Liver (tissue), 9 donors: ENCODE data around the gene NDUFA12. TPM values are rescaled to one million over a fixed set of nuclear protein-coding genes. Genes with fewer than 3 reads are reported as not detected.

Experiments
- DNase-seq: peaks from one replicate; pipeline ENCODE4 v3.0.0-alpha.2; 2017; ENCODE audit warnings: low spot score
- H3K27ac ChIP-seq, 2 donors: one replicate each; pipeline ENCODE4 v1.7.0; 2013; ENCODE audit warnings: inconsistent platforms in 2 of 2, low read length in 2 of 2, control low read depth in 1 of 2, low read depth in 1 of 2, mild to moderate bottlenecking in 1 of 2
- H3K27me3 ChIP-seq, 4 donors: one replicate each; pipeline versions ENCODE4 v1.6.1 to v1.7.0; 2013; ENCODE audit warnings: low read length in 3 of 4, inconsistent platforms in 1 of 4, mild to moderate bottlenecking in 1 of 4, moderate library complexity in 1 of 4; ENCODE audit not compliant: control insufficient read depth in 4 of 4, insufficient read depth in 4 of 4
- H3K36me3 ChIP-seq, 4 donors: one replicate each; pipeline versions ENCODE4 v1.6.1 to v1.7.0; 2013; ENCODE audit warnings: low read length in 3 of 4, mild to moderate bottlenecking in 3 of 4, low read depth in 1 of 4, moderate library complexity in 1 of 4; ENCODE audit not compliant: control insufficient read depth in 4 of 4, insufficient read depth in 3 of 4
- H3K4me1 ChIP-seq, 4 donors: one replicate each; pipeline versions ENCODE4 v1.6.1 to v1.7.0; 2013; ENCODE audit warnings: low read length in 3 of 4, mild to moderate bottlenecking in 3 of 4, moderate library complexity in 1 of 4; ENCODE audit not compliant: control insufficient read depth in 4 of 4, insufficient read depth in 4 of 4
- H3K4me3 ChIP-seq, 3 donors: one replicate each; pipeline versions ENCODE4 v1.6.1 to v1.7.0; 2013; ENCODE audit warnings: low read length in 3 of 3, control low read depth in 1 of 3, low read depth in 1 of 3, mild to moderate bottlenecking in 1 of 3
- H3K9ac ChIP-seq, 2 donors: one replicate each; pipeline ENCODE4 v1.7.0; 2013; ENCODE audit warnings: low read length in 2 of 2, mild to moderate bottlenecking in 2 of 2, moderate library complexity in 2 of 2, control low read depth in 1 of 2, low read depth in 1 of 2
- H3K9me3 ChIP-seq, 4 donors: one replicate each; pipeline versions ENCODE4 v1.6.1 to v1.7.0; 2013; ENCODE audit warnings: low read length in 3 of 4; ENCODE audit not compliant: control insufficient read depth in 4 of 4
- FOXA1 ChIP-seq: IDR thresholded peaks from 2 replicates; pipeline ENCODE4 v1.6.1; 2016; ENCODE audit warnings: antibody characterized with exemption
- GABPA ChIP-seq, 2 donors: IDR thresholded peaks in 1 of 2; conservative IDR thresholded peaks in 1 of 2; 2 replicates each; pipeline ENCODE4 v1.6.1; 2016; ENCODE audit warnings: antibody characterized with exemption in 2 of 2, mild to moderate bottlenecking in 1 of 2, moderate library complexity in 1 of 2
- HNF4G ChIP-seq: IDR thresholded peaks from 2 replicates; pipeline ENCODE4 v1.6.1; 2016; ENCODE audit warnings: antibody characterized with exemption
- NR2F2 ChIP-seq: IDR thresholded peaks from 2 replicates; pipeline ENCODE4 v1.6.1; 2016; ENCODE audit warnings: antibody characterized with exemption
- RAD21 ChIP-seq, 2 donors: IDR thresholded peaks; 2 replicates each; pipeline ENCODE4 v1.6.1; 2016; ENCODE audit warnings: antibody characterized with exemption in 2 of 2, mild to moderate bottlenecking in 2 of 2
- RXRA ChIP-seq, 2 donors: IDR thresholded peaks; 2 replicates each; pipeline ENCODE4 v1.6.1; 2017 to 2018; ENCODE audit warnings: antibody characterized with exemption in 2 of 2, mild to moderate bottlenecking in 1 of 2
- SP1 ChIP-seq: IDR thresholded peaks from 2 replicates; pipeline ENCODE4 v1.6.1; 2018; ENCODE audit warnings: antibody characterized with exemption, mild to moderate bottlenecking
- TAF1 ChIP-seq: conservative IDR thresholded peaks from 2 replicates; pipeline ENCODE4 v1.6.1; 2016; ENCODE audit warnings: antibody characterized with exemption, mild to moderate bottlenecking
- WGBS: extraction: QIAGEN DNeasy Blood & Tissue Kit; methylation state at CpG from one replicate; pipeline ENCODE4 v1.1.7; 2013; 5-methylcytosine and 5-hydroxymethylcytosine counted together
- polyA plus RNA-seq, 2 donors: library from polyadenylated mRNA; stranded (reverse) in 1 of 2; unstranded in 1 of 2; fragments of 200-250 nt in 1 of 2; fragments of >200 nt in 1 of 2; fragmentation: Nextera tagmentation in 1 of 2; extraction: Ambion mirVana in 1 of 2; gene quantifications; one replicate each; pipeline versions ENCODE4 v1.2.1 to v1.2.3, GENCODE V29; 2013 to 2015
- total RNA-seq, 2 donors: library from RNA; depleted of rRNA; stranded (reverse); fragments of >200 nt; gene quantifications; one replicate each; pipeline ENCODE4 v1.2.3, GENCODE V29; 2014
- TF ChIP-seq, protein P1 (sequence below): IDR thresholded peaks from 2 replicates; pipeline ENCODE4 v1.6.1; 2016; ENCODE audit warnings: antibody characterized with exemption, mild to moderate bottlenecking
- TF ChIP-seq, protein P2 (sequence below): IDR thresholded peaks from 2 replicates; pipeline ENCODE4 v1.6.1; 2016; ENCODE audit warnings: antibody characterized with exemption
- TF ChIP-seq, protein P3 (sequence below): IDR thresholded peaks from 2 replicates; pipeline ENCODE4 v1.6.1; 2016; ENCODE audit warnings: antibody characterized with exemption
- donor health status: healthy.
- donor health status: healthy.
- donor health status: healthy.
- donor health status: healthy.
- donor health status: healthy.

Gene NDUFA12
- total and polyA plus RNA-seq, 4 donors, result 34.8 to 91.8 (median 57.4) TPM

DNA sequence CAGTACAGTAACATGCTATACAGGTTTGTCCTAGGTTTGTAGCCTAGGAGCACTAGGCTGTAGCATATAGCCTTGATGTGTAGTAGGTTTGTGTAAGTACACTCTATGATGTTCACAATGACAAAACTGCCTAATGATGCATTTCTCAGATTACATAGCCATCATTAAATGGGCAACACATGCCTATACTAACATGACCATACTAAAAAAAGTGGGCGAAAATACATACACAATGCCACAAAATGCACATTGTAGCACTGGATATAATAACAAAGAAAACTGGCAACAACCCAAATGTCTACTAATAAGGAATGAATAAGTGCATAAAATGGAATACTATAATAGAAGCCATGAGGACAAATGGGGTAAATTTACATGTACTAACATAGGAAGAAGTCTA lies 31.3 kb upstream of the NDUFA12 start:
- TF ChIP-seq, protein P1, sequence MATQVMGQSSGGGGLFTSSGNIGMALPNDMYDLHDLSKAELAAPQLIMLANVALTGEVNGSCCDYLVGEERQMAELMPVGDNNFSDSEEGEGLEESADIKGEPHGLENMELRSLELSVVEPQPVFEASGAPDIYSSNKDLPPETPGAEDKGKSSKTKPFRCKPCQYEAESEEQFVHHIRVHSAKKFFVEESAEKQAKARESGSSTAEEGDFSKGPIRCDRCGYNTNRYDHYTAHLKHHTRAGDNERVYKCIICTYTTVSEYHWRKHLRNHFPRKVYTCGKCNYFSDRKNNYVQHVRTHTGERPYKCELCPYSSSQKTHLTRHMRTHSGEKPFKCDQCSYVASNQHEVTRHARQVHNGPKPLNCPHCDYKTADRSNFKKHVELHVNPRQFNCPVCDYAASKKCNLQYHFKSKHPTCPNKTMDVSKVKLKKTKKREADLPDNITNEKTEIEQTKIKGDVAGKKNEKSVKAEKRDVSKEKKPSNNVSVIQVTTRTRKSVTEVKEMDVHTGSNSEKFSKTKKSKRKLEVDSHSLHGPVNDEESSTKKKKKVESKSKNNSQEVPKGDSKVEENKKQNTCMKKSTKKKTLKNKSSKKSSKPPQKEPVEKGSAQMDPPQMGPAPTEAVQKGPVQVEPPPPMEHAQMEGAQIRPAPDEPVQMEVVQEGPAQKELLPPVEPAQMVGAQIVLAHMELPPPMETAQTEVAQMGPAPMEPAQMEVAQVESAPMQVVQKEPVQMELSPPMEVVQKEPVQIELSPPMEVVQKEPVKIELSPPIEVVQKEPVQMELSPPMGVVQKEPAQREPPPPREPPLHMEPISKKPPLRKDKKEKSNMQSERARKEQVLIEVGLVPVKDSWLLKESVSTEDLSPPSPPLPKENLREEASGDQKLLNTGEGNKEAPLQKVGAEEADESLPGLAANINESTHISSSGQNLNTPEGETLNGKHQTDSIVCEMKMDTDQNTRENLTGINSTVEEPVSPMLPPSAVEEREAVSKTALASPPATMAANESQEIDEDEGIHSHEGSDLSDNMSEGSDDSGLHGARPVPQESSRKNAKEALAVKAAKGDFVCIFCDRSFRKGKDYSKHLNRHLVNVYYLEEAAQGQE, result no peak
- TF ChIP-seq HNF4G, result no peak
- no peak for TF ChIP-seq RXRA (IDR thresholded peaks at IDR 0.05)
- TF ChIP-seq, protein P2, sequence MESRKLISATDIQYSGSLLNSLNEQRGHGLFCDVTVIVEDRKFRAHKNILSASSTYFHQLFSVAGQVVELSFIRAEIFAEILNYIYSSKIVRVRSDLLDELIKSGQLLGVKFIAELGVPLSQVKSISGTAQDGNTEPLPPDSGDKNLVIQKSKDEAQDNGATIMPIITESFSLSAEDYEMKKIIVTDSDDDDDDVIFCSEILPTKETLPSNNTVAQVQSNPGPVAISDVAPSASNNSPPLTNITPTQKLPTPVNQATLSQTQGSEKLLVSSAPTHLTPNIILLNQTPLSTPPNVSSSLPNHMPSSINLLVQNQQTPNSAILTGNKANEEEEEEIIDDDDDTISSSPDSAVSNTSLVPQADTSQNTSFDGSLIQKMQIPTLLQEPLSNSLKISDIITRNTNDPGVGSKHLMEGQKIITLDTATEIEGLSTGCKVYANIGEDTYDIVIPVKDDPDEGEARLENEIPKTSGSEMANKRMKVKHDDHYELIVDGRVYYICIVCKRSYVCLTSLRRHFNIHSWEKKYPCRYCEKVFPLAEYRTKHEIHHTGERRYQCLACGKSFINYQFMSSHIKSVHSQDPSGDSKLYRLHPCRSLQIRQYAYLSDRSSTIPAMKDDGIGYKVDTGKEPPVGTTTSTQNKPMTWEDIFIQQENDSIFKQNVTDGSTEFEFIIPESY, result no peak
- TF ChIP-seq NR2F2, result no peak
- TF ChIP-seq FOXA1, result no peak
- Histone ChIP-seq H3K9ac (no peak overlapping the region), H3K4me3 (no peak overlapping the region), H3K9me3 (no peaks in the 10 kb centered on the region), H3K27me3 (no peaks in the 10 kb centered on the region), H3K36me3 (peaks cover 1 to 41% (median 34%) of the 10 kb centered on the region in 4 donors), H3K27ac (no peak overlapping the region), H3K4me1 (peaks cover 0 to 1% (median 0%) of the 10 kb centered on the region in 4 donors)
- DNase-seq, result no peak
- WGBS, result 97% methylated on average over 1 of the region's 1 CpG

DNA sequence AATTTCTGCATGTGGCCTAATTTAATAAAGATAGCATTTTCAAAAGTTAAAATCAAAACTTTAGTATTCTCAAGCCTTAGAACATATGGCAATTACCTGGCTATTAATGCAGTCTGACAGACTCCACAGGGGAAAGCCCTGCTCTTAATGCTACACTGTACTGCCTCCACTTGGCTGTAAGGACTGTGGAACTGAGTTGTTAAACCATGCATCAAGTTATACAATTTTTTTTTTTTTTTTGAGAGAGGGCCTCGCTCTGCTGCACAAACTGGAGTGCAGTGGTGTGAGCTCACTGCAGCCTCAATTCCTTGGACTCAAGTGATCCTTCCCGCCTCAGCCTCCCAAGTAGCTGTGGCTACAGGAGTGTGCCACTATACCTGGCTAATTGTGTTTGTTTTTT lies 19.0 kb upstream of the NDUFA12 start:
- H3K4me1 ChIP-seq, result no peaks in the 10 kb centered on the region
- no peaks in the 10 kb centered on the region for H3K9me3 ChIP-seq
- peaks cover 1 to 14% (median 8%) of the 10 kb centered on the region in 4 donors for H3K36me3 ChIP-seq
- 99% methylated on average over 2 of the region's 2 CpGs for WGBS
- H3K27ac ChIP-seq, result no peak overlapping the region
- no peak overlapping the region for H3K9ac ChIP-seq
- no peak for DNase-seq
- H3K4me3 ChIP-seq, result no peak overlapping the region
- no peak for TF ChIP-seq SP1
- no peak for TF ChIP-seq NR2F2
- TF ChIP-seq GABPA (IDR thresholded peaks at IDR 0.05 in 1 of 2, conservative IDR thresholded peaks at IDR 0.05 in 1 of 2), result no peak
- TF ChIP-seq, protein P3, sequence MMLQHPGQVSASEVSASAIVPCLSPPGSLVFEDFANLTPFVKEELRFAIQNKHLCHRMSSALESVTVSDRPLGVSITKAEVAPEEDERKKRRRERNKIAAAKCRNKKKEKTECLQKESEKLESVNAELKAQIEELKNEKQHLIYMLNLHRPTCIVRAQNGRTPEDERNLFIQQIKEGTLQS, result no peak
- TF ChIP-seq FOXA1, result no peak
- TF ChIP-seq TAF1, result no peak
- no peak for TF ChIP-seq HNF4G
- H3K27me3 ChIP-seq, result no peaks in the 10 kb centered on the region

DNA sequence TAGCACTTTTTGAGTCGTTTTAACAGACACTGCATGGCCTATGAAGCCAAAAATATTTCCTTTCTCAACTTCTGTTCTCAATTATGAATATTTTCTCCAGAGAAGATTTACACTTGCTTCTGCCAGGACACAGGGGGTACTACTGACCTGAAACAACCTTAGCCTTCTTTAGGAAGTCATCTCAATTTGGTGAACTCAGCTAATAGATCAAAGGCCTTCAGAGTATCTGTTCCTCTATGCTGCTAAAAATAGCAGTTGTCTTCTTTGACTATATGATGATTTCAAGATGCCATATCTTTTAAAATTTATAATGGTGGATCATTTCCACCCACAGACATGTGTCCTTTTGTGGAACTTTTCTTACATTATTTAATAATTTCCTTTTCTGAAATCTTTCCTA lies 14.0 kb upstream of the NDUFA12 start:
- 75% methylated on average over 1 of the region's 1 CpG for WGBS
- DNase-seq, result no peak

More for the DNA sequence above, 14.0 kb upstream of the NDUFA12 start:
- TF ChIP-seq TAF1 (no peak), RAD21 (IDR thresholded peaks at IDR 0.05) (no peak)
- Histone ChIP-seq H3K9me3 (no peaks in the 10 kb centered on the region), H3K4me3 (no peak overlapping the region), H3K4me1 (no peaks in the 10 kb centered on the region), H3K27me3 (no peaks in the 10 kb centered on the region), H3K27ac (no peak overlapping the region), H3K9ac (no peak overlapping the region), H3K36me3 (peaks cover 0 to 8% (median 2%) of the 10 kb centered on the region in 4 donors)
